ENCODE data around the gene HSF5. TPM values are rescaled to one million over a fixed set of nuclear protein-coding genes. Genes with fewer than 3 reads are reported as not detected.

The HSF5 gene
- total RNA-seq, 4 donors from 2014 or later = under 0.01 to 0.13 TPM; not detected in 2

DNA sequence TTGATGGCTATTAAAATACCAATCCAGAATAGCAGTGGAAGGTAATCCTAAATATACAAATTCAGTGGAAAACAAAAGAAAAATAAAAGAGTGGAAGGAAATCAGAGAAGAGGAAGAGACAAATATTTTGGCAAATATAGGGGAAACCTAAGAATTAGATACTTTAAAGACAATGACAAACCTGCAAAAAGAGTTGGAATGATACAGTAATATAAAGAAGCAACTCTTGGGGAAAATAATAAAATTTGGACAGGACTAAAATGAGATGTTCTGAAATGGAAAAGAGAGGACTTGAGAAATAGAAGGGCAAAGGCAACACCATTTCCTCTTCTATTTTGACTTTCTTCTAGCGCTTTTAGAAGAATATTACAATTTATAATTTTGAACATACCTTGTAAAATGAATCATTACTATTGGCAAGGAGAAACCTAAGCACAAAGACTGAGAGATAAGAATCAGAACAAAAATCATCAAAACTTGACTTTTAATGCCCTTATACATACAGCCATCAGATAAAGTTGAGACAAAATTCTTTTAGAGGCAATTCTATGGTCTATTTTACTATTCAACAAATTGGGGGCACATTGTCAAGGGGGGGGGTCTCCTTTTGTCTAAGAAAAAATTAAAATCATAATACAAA is 76.0 kb downstream of the HSF5 start:
- H3K36me3 ChIP-seq = no peaks in the 10 kb centered on the region
- no peak for DNase-seq (ENCODE audit: extremely low spot score)
- no peak for TF ChIP-seq POLR2AphosphoS5 (IDR thresholded peaks at IDR 0.05)
- TF ChIP-seq CTCF (IDR thresholded peaks at IDR 0.05) = no peak
- TF ChIP-seq POLR2A (IDR thresholded peaks at IDR 0.05; ENCODE audit: low read depth) = no peak
- no peak overlapping the region for H3K4me3 ChIP-seq
- H3K27me3 ChIP-seq = no peaks in the 10 kb centered on the region
- WGBS = 91% methylated on average over 1 of the region's 1 CpG
- intact Hi-C loops (cut with DNase I) = no loop called here
- peaks cover 0 to 4% (median 2%) of the 10 kb centered on the region in 4 donors for H3K4me1 ChIP-seq
- H3K27ac ChIP-seq (replicated peaks in 1 of 4) = no peak overlapping the region
- no peaks in the 10 kb centered on the region for H3K9me3 ChIP-seq

DNA sequence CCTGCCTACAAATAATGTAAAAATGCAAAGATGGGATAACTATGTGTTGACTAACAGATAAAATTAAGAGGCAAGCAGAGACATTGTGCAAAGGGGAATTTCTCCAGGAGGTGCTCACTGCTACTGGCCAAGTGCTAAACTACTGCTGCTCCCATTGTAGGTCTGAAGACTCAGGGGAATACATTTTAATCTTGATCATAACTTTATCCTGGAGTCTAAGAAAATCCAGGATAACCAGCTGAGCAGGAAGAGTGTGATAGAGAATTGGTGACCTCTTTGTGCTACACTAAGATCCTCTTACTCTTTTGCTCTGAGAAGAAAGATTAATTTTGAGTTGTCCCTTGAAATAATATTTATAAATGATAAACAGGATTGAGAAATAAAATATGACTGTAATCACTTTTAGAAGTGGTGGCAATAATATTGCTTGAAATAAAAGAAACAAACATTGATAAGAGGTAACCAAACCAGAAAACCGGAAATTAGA is 76.8 kb downstream of the HSF5 start:
- Histone ChIP-seq H3K4me3 (no peak overlapping the region), H3K36me3 (no peaks in the 10 kb centered on the region), H3K9me3 (no peaks in the 10 kb centered on the region), H3K4me1 (no peaks in the 10 kb centered on the region), H3K27me3 (no peaks in the 10 kb centered on the region), H3K27ac (replicated peaks in 1 of 4) (no peak overlapping the region)
- DNase-seq (ENCODE audit: extremely low spot score) = no peak
- TF ChIP-seq POLR2AphosphoS5 (IDR thresholded peaks at IDR 0.05) = no peak
- TF ChIP-seq CTCF (IDR thresholded peaks at IDR 0.05) = no peak
- no peak for TF ChIP-seq EP300 (IDR thresholded peaks at IDR 0.05)
- no peak for TF ChIP-seq POLR2A (IDR thresholded peaks at IDR 0.05; ENCODE audit: low read depth)
- WGBS = 84% methylated on average over 1 of the region's 1 CpG
- intact Hi-C loops (cut with DNase I) = no loop called here

GRCh38 chr17:58410714-58411407 is 77.3 kb downstream of the HSF5 start:
- Histone ChIP-seq H3K36me3 (no peaks in the 10 kb centered on the region), H3K27ac (replicated peaks in 1 of 4) (no peak overlapping the region), H3K9me3 (no peaks in the 10 kb centered on the region), H3K27me3 (no peaks in the 10 kb centered on the region), H3K4me1 (no peaks in the 10 kb centered on the region), H3K4me3 (no peak overlapping the region)
- intact Hi-C loops (cut with DNase I) = no loop called here
- no peak for DNase-seq (ENCODE audit: extremely low spot score)
- TF ChIP-seq POLR2AphosphoS5 (IDR thresholded peaks at IDR 0.05) (no peak), POLR2A (IDR thresholded peaks at IDR 0.05; ENCODE audit: low read depth) (no peak), CTCF (IDR thresholded peaks at IDR 0.05) (no peak), EP300 (IDR thresholded peaks at IDR 0.05) (no peak)

DNA sequence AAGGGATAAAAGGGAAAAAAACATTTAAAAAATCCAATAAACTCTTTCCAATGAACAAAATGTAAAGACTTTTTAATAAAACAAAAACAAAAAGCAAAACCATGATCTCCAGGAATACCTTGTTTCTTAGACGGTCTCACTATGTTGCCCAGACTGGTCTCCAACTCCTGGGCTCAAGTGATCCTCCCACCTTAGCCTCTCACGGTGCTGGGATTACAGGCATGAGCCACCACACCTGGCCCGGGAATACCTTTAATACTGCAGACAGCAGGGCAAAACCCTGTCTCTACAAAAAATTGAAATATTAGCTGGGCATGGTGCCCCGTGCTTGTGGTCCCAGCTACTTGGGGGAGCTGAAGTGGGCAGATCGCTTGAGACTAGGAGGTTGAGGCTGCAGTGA is 78.8 kb downstream of the HSF5 start:
- no peaks in the 10 kb centered on the region for H3K9me3 ChIP-seq
- WGBS = 80% methylated on average over 5 of the region's 5 CpGs
- H3K36me3 ChIP-seq = no peaks in the 10 kb centered on the region
- H3K4me3 ChIP-seq = no peak overlapping the region
- TF ChIP-seq CTCF (IDR thresholded peaks at IDR 0.05) (no peak), POLR2AphosphoS5 (IDR thresholded peaks at IDR 0.05) (no peak), EP300 (IDR thresholded peaks at IDR 0.05) (no peak), POLR2A (IDR thresholded peaks at IDR 0.05; ENCODE audit: low read depth) (no peak)
- H3K27ac ChIP-seq (replicated peaks in 1 of 4) = no peak overlapping the region
- H3K27me3 ChIP-seq = no peaks in the 10 kb centered on the region
- no peak for DNase-seq (ENCODE audit: extremely low spot score)
- no peaks in the 10 kb centered on the region for H3K4me1 ChIP-seq
- intact Hi-C loops (cut with DNase I) = no loop called here

All from esophagus muscularis mucosa (tissue), 4 donors.